NCI-H510A (cell line): ENCODE results near the gene LFNG.

ENCODE experiments used
- DNase-seq: peaks from one replicate; lab custom pipeline; 2025; lab: John Stamatoyannopoulos, UW

The LFNG gene

DNA sequence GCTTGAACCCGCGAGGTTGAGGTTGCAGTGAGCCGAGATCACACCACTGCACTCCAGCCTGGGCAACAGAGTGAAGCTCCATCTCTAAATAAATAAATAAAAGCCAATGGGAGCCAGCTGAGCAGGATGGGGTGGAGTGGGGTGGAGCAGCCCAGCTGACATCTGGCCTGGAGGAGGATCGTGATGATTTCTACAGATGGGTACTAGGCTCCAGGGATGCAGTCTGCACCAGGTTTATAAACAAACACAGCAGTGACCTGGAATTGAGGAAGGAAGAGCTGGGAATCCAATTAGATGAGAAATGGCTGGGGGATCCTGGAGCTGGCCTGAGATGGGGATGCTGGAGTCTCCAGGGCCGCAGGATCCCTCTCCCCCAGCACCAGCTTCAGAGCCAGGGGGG, 36.1 kb upstream of the LFNG start:
- DNase-seq, result no peak

DNA sequence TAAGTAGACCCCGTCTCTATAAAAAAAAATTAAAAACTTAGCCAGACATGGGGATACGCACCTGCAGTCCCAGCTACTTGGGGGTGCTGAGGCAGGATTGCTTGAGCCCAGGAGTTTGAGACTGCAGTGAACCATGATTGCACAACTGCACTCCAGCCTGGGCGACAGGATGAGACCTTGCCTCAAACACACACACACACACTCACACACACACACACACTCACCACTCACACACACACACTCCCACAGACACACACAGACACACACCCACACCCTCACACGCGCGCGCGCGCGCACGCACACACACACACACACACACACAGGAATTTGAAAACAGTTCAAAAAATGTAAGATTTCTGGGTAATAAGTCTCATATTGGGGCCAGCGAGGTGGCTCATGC, 34.7 kb upstream of the LFNG start:
- DNase-seq, result no peak

DNA sequence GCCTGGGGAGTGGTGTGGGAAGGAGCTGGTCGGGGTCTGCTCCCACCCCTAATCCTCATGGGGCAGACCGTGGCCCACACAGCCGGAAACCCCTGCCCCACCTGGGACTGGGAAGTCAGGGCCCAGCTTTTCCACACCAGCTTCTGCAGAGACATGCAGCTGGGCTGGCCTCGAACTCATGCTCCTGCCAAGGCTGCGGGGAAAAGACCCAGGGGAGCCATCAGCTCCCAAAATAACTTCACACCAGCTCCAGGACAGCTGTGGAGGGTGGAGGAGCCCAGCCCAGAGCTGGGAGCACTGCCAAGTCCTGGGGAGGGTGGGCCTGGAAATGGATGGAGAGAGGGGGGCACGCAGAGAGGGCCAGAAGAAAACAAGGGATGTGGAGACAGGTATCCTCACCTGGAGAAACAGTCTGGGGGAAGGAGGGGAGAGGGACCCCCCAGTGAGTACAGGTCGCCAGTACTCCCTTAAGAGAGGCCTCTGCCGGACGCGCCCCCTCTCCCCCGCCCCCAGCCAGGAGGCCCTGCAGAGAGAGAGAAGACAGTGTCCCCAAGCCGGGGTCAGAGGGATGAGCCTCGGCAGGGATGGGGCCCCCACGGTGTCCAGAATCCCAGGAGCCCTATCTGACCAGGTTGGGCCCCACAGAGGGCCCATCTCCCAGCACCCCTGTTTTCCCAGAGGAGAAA, 31.8 kb upstream of the LFNG start:
- DNase-seq, result no peak

DNA sequence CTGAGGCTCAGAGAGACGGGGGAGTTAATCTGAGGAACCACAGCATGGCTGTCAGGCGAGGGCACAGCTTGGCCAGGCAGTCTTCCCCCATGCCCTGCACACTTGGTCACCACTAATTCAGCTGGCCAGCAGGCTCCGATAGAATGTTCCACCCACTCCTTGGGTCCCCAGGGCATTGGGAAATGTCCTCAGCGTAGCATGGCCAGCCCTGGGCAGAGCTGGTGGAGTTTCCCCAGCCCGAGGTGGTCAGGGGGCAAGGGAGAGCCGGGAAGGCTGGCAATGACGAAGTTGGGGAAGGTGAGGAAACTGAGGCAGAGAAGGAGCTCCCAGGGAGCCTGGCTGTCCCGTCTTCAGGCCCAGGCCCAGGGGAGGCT, 31.3 kb upstream of the LFNG start:
- no peak for DNase-seq

DNA sequence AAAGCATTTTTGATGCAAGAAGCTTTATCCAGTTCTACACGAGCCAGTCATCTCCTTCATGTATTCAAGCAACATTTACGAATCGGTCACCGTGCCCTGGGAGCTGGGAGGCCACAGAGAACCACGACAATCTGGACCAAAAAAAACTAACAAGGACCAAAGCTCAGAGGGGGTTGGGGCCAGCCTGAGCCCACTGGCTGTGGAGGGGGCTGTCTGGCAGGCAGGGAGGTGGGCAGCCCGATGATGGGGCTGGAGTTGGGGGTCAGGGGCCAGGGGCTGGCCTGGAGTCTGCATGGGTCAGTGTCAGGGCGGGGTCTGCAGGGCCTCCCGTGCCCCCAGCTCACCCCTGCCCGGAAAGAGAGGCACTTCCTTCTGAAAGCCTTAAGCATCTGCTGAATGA, 30.9 kb upstream of the LFNG start:
- no peak for DNase-seq

DNA sequence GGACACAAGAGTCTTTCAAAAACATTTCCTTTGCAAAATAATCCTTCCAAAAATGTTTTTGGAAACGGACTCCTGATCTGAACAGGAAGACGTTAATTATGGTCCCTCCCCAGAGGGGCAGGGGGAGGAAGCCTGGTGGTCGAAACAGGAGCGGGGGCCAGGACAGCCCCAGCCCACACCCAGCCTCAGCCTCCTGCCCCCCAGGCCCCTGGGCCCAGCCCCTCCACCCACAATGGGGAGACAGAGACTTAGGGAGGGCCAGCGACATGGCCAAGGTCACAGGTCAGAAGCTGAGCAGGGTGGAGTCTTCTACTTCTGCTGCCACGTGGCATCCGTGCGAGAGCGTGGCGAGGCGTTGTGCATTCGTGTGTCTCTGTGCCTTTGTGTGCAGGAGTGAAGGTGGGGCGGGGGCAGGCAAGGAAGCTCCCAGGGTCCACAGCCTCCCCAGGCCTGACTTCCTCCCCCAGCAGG, 29.4 kb upstream of the LFNG start:
- DNase-seq, result no peak

DNA sequence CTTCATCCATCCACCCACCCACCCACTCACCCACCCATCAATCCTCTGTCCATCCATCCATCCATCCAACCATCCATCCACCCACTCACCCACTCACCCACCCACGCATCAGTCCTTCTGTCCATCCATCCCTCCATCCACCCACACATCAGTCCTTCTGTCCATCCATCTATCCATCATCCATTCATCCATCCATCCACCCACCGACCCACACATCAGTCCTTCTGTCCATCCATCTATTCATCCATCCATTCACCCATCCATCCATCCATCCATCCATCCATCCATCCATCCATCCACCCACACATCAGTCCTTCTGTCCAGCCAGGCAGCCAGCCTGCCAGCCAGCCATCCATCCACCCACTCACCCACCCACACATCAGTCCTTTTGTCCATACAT, 27.5 kb upstream of the LFNG start:
- DNase-seq, result no peak

DNA sequence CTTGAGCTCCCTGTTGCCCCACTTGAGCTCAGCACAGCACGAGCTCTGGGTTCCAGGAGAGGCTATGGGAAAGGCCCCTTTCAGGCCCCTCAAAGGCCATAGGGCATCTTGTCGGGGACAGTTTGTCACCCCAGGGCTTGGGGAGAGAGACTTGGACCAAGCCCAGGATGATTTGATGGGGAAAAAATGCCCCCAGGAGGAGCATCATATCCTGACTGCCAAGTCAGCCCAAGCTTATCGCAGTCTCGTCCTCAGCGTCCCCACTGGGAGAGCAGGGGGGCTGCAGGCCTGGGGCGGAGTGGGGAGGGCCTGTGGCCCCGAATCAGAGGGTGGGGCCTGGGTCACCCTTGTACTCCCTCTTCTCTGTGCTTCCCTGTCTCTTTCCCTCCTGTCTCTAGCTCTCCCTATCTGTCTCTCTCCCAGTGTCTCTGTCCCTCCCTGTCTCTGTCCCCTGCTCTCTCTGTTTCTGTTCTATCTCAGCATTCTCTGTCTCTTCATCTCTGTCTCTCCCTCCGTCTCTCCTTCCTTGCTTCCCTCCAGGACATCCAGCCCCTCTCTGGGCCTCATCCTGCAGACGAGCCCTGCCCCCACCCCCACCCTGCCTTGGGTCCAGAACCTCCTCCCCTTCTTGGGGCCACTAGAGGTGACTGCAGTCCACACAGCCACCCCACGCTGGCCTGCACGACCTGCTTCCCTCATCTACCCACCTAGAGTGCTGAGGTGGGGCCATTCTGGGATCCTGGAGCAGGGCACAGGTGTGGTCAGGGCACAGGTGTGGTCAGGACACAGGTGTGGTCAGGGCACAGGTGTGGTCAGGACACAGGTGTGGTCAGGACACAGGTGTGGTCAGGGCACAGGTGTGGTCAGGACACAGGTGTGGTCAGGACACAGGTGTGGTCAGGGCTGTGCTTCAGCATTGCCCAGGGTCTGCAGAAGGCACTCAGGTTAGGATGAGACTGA, 26.1 kb upstream of the LFNG start:
- DNase-seq, result no peak

DNA sequence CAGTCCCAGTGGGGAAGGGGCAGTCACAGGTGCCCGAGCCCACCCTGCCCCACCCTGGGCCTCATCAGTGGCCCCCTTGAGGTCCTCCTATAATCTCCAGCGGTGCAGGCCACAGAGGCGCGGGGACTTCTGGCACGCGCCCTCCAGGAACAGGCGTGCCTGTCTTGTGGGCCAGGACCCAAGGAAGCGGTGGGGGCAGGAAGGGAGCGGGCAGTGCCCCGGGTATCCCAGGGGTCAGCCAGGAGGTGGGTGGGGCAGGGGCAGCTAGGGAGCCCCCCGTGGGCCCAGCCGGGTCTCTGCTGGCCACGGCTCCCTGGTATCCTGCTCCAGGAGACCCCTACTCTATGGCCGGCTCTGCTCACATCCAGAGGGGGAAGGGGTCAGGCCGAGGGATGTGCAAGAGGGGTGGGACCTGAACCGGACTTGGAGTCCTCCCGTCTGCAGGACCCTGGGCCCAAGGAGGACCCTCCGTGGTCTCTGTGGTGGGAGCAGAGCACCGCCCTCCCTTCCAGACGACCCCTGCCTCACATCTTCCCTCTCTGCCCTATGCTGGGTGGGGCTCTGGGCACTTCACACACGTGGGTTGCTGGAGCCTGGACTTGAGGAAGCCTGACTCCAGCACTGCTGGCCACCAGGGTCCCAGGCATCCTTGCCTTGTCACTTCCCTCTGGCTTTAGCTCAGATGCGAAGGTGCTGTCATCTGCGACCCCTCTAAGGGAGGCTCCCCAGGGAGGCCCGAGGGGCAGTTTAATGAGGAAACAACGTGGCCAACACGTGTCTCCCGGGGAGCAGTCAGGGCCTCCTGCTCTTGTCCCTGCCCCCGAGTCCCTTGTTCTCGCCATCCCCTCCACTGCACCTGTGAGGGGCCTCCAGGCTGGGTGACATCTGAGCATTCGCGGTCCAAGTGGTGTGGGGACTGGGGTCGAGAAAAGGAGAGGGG, 25.1 kb upstream of the LFNG start:
- no peak for DNase-seq

DNA sequence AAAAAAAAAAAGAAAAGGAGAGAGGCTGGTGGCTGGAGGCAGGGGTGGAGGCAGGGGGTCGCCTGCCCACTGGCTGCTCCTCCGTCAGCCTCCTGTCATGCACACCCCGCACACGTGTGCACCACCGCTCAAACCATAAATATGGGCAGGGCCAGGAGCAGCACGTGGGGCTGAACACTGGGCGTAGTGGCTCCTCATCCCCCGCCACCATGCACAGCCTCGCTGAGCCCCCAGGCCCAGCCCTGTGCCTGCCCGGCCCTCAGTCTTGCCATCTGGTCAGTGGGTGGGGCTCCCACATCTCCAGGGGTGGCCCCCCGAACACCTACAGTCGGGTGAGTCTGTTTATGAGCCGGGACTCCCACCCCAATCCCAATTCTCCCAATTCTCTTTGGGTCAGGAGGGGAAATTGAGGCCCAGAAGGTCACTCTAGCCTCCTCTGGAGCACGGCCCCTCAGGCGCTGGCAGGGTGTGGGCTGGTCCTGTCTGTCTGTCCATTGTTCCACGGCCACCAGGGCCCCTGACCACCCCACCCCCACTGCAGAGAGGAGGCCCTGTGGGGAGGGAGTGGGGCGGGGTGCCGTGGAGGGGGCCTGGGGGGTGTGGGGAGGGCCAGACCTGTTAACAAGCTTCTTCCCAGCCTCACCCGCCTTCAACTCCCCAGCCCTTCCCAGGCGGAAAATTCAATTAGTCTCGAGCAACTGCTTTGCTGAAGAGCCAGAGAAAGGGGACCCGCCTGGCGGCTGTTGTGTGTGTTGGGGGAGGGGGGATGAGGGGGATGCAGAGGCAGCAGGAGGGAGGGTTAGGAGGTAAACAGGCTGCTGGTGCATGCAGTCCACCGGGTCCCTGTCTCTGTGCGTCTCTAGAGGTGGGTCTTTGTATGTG, 23.9 kb upstream of the LFNG start:
- DNase-seq, result peak; percentile 51

DNA sequence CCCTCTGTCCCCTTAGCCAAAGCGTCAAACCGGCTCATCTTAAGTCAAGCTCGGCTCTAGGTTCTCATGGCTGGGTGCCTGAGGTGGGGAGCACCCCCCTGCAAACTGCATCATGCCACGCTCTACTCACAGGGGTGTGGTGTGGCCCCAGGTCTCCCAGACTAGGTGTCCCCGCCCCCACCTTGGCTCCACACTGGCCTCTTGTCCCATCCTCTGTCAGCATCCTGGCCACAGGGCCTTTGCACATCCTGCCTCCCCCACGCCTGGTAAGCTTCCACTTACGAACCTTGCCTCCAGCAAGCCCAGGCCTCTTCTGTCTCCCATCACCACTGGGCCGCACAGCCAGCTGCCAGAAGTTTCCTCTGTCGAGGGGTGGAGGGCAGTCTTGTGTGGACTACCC, 23.2 kb upstream of the LFNG start:
- DNase-seq, result no peak

DNA sequence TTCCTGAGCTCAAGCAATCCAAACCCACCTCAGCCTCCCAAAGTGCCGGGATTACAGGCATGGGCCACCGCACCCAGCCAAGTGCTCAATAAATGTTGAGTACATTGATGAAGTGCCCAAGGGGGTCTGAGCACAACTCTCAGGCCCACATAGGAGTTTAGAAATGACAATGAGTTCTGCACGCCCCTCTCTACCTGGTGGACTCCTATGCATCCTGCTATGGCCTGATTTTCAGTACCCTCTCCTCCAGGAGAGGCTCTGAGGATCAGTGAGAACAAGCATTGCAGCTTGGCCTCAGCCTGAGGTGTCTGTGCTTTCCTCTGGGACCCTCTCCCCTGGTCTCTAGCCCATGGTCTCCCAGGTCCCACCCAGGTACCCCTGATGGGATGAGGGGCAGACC, 22.5 kb upstream of the LFNG start:
- DNase-seq, result no peak

DNA sequence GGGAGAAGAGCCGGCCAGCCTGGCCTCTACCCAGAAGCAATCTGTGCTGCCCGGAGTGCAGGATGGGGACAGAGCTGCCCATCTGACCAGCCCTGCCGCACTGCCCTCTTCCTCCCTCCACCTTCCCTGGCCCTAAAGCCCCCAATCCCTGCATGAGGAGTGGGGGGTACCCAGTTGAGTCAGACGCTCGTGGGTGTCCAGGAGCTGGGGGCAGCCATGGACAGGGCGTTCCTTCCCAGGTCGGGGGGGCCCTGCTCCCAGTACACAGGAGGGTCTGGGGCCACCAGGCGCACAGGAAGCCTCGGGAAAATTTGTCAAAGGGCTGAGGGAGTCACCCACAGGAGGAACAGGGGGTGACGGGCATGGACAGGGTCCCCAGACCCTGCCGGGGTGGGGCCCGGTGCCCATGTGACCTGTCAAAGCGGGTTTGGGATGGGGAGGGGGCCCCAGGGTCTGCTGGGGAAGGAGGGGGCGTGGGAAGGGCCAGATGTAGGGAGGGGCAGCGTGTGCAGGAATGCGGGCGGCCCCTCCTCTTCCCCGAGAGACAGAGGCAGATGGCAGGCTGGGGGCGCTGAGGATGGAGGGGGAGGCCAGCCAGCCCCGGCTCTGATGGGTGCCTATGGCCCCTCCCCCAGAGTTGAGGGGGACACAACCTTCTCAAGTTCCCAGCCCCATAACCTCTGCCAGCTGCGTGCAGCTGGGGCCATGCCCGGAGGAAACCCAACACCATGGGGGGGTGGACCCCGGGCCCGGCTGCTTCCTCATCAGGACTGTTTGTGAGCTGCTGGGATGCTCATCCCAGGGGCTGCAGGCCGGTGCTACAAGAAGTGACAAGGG, 21.9 kb upstream of the LFNG start:
- DNase-seq, result no peak

DNA sequence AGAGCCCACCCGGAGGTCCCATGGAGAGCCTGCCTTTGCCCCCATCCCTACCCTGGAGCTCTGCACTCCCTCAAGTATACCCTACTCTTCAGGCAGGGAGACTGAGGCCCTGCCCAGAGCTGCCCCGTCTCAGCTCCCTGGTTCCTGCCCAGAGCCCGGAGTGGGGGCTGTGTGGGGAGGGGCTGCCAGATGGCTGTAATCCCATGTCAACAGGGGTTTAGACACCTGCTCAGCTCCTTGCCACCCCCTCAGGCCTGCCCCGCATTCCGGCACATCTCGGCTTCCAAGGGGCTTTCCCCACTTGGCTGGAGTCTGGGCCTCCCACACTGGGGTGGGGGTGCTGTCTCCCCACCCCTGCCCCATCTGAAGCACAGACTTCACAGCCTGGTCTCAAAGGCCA, 20.9 kb upstream of the LFNG start:
- DNase-seq, result no peak

DNA sequence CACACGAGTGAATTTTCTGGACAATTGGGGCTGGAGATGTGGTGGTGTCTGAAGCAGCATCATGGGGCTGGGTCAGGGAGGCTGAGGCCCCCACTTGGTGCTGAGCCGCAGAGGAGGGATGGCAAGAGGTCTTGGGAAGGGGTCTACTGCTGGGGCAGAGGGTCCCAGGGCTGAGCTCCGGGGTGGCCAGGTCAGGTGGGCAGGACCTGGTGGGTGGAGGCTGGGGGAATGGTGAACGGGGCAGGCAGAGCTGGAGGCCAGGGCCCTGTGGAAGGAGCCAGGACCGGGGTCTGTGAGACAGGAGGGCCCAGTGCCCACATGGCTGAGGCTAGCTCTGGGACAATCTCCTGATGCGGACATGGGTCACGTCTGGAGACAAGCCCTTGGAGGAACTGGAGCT, 20.4 kb upstream of the LFNG start:
- DNase-seq, result no peak

DNA sequence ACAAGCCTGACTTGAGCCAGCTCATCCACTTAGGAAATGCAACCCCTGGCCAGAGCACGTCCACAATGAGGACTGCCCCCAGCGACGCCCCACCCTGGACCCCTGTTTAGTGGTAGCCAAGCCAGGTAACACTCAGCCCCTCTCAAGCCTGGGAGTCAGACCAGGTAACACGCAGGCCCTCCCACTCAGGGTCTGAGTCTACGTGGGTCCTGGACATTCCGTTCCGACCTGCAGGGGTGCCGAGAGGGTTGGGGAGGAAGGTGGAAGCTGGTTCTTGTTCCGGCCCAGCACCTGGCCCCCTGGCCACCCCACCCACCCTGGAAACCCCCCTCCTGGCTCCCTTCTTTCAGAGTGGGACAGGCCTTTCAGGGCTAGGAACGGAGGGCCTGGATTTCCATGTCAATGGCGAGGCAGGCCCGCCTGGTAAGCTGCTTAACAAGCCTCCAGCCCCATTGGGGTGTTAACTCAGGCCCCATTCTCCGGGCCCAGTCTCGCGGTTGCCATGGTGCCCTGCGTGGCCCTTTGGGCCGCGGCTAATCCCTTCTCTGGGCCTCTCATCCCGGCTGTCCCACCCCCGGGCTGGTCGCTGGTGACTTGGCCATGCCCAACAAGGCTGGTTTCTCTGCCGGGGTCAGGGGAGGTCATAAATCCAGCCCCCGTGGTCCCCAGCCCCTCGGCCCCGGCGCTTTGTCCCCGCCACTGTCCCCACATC, 19.7 kb upstream of the LFNG start:
- DNase-seq, result no peak

DNA sequence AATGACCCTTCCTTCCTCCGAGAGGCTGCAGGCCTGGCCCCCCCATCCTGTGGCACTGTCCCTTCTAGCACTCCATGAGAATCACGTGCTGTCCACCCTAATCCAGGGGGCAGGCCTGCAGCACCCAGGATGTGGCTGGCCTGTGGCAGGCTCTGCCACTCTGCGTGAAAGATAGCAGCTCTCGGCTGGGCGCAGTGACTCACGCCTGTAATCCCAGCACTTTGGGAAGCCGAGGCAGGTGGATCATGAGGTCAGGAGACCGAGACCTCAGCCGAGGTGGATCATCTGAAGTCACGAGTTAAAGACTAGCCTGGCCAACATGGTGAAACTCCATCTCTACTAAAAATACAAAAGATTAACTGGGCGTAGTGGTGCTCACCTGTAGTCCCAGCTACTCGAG, 18.9 kb upstream of the LFNG start:
- DNase-seq, result no peak

DNA sequence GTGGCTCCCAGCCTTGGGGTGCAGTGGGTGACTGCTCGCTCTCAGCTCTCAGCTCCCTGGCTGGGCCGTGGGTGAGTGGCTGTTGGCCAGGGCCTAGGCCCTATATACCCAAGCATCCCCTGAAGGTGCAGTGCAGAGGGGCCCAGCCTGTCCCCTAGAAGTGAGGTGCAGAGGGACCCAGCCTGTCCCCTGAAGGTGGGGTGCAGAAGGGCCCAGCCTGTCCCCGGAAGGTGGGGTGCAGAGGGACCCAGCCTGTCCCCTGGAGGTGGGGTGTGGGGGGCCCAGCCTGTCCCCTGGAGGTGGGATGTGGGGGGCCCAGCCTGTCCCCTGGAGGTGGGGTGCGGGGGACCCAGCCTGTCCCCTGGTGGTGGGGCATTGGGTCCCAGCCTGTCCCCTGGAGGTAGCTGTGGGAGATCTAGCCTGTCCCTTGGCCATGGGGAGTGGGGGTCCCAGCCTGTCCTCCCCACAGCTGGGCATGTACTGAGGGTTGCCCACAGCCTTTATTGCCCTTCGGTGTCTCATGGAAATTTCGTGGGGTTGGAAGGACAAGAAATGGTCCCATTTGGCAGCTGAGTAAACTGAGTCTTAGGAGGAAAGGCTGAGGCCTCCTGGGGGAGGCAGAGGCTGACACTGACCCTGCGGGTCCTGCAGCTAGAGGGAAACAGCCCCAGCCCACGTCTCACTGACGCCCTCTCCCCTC, 17.5 kb upstream of the LFNG start:
- DNase-seq, result no peak

DNA sequence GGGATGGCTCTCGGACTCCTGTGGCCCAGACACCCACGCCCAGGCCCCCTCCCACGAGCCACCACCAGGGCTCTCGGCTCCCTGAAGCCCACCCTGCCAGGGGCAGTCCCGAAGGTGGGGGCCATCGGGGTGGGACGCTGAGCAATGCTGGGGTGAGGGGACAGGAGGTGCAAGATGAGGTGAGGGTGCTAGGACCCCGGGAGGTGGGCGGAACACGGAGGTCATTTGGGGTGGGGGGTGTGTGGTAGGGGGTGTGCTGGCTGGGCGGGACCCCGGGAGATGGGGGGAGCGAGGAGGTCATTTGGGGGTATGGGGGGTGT, 17.0 kb upstream of the LFNG start:
- DNase-seq, result no peak
